DMS 273 (cell line): Measurements from ENCODE around the gene LRRC8C.
"Not testable (repeated sequence)": the region's sequence is repeated elsewhere in the genome, so short reads cannot be mapped to it uniquely, and the experiment has no call there.

Experiments
- DNase-seq: peaks from one replicate; lab custom pipeline; 2025; ENCODE audit not compliant: unreplicated experiment; lab: John Stamatoyannopoulos, UW

LRRC8C gene

GRCh38 chr1:89632657-89633247 is at the start of gene LRRC8C:
LRRC8C (plus strand) TSS chr1:89633120; CDS start chr1:89686474, 53,354 bp downstream.
- DNase-seq: peak; percentile 91

GRCh38 chr1:89584211-89584610 is 48.7 kb upstream of the LRRC8C start:
- DNase-seq: no peak

DNA sequence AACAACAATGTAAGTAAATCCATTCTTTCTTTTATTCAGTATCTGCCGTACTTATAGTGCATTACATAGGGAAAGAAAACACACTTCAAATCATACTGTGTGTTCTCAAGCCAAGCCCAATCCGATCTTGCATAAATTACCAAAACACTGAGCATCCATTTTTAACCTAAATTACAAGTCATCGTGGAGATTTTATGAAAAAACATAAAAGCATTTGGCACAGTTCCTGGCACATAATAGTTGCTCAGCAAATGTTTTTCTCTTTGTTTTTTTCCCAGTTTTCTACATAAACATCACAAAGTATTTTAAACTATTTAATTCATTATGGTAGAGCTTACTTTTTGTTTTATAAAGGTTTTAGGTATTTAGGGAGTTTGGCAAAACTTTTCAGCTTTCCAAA is 48.1 kb upstream of the LRRC8C start:
- DNase-seq: no peak

DNA sequence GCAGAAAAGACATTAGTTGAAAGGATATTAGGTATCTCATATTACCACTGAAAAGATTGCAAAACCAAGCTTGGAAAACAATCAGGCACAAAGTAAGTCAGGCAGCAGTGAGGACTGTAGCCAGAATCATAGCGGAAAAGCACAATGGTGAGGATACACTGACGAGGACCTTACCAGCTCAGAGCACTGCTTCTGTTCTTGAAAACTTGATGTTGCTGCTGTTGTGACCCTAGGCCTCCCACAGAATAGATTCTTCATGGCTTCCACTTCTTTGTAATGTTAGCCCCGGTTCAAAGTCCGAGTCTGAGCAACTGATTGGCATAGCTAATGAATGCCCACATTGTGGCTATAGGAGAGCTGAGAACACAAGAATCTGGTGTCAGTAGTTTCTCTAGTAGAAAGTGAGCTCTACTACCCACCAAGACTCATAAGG is 45.2 kb upstream of the LRRC8C start:
- DNase-seq: no peak

DNA sequence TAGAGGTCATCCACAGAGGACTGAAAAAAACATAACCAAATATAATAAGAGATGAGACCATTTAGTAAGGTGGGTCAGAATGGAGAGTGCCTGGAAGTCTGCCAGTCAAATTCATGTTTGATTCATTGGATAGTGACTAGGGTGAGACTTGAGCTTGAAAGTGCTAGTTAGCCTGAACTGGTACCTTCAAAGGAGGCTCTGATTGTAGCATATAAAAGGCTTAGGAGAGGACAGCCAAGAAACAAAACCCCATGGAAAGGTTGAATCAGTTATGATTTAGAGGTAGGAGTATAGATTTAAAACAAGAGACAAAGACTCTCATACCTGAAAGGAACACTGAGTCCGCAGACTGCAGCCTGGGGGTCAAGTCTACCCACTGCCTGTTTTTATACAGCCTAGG is 44.4 kb upstream of the LRRC8C start:
- no peak for DNase-seq

DNA sequence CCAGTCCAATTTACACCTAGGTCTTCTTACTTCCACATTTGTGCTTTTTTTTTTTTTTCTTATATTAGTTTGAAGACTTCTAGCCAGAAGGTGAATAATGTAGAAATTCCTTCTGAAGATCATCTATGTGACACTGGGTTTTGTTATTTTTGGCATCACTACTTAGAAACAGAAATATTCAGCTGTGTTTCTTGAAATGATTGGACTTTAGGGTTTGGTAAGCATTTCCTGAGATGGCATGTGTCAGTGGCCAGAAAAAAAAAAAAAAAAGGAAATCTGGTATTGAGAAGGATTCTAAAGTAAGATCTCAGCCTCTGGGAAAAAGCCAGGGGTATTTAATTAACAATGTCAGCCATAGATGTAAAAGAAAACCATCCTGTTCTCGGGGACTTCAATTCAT is 43.4 kb upstream of the LRRC8C start:
- DNase-seq: no peak

GRCh38 chr1:89590341-89591080 is 42.4 kb upstream of the LRRC8C start:
- no peak for DNase-seq

DNA sequence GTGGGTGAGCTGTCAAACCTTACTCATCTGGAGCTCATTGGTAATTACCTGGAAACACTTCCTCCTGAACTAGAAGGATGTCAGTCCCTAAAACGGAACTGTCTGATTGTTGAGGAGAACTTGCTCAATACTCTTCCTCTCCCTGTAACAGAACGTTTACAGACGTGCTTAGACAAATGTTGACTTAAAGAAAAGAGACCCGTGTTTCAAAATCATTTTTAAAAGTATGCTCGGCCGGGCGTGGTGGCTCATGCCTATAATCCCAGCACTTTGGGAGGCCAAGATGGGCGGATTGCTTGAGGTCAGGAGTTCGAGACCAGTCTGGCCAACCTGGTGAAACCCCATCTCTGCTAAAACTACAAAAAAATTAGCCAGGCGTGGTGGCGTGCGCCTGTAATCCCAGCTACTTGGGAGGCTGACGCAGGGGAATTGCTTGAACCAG is 40.0 kb upstream of the LRRC8C start:
- not testable (repeated sequence) for DNase-seq

DNA sequence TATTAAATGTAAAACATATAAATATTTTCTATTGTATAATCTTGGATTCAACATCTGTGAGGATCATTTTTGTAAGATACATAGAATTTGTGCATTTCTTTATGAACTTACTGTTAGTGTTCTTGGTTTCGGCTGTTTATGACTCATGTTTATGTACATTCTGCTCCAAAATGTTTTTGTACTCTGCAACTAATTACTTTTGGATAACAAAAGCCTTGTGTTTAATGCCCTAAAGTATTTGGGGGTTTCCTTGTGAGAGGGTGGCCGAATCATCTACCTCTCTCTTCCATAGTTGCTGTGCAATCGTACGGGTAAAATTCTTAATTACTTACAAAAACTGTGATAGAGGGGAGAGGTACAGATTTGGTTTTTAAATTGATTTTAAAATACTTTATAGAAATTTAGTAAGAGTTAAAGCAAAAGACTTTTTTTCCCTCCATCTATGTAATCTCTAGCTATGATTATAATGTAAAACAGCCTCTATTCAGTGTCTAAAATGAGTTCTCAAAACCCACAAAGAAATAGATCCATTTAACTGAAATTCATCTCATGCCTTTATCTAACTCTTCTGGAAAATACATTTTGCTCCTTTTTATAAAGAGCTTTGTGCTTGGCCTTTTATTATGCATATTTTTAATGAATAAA is 38.7 kb upstream of the LRRC8C start:
- no peak for DNase-seq

- no peak for DNase-seq
These were observed 36.2 kb upstream of the LRRC8C start for GRCh38 chr1:89596698-89597097.

DNA sequence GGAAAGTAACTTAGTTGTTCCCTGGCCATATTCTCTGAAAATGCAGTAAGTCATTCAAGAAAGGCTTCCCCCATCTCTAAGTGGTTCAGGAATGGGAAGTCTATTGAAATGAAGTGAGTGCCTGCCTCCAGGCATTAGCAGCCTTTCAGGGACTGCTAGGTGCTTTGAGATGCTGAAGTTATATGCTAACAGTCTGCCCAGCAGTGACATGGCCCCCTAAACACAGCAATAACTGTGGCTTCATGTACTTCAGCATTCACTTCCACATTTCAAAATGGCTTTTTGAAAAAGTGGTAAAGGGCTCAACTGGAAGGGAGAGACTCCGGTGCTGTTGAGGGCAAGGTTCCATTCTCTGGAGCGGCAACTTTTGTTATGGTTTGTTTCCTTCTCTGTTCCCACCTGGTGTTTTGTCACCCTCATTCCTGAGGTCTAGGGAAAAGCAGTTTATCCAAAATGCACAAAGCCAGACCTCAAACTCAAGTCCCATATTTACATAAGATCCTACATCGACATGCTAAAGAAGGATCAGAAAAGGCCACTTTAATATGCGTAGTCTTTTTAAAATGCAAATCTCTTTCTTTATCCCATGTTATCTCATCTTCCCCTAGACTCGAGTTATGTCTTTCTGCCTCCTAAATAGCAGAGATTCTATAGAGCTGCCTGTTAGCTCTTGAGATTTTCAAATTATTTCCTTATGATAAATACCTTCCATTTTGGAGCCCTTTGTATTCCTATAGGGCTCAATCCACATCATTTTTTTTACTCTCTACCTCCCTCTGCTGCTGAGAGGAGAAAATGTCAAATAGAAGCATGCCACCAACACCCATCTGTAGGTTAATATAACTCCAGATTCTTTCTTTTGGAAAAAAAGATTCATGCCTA is 34.2 kb upstream of the LRRC8C start:
- DNase-seq: peak; percentile 70

GRCh38 chr1:89599332-89599630 is 33.6 kb upstream of the LRRC8C start:
- DNase-seq: no peak

- DNase-seq: peak; percentile 45
These were observed 32.3 kb upstream of the LRRC8C start for GRCh38 chr1:89600451-89601224.

- no peak for DNase-seq
These were observed 30.0 kb upstream of the LRRC8C start for GRCh38 chr1:89602871-89603404.

- DNase-seq: peak; percentile 19
These were observed 29.1 kb upstream of the LRRC8C start for GRCh38 chr1:89603651-89604413.

- DNase-seq: no peak
These were observed 28.5 kb upstream of the LRRC8C start for GRCh38 chr1:89604414-89604735.

DNA sequence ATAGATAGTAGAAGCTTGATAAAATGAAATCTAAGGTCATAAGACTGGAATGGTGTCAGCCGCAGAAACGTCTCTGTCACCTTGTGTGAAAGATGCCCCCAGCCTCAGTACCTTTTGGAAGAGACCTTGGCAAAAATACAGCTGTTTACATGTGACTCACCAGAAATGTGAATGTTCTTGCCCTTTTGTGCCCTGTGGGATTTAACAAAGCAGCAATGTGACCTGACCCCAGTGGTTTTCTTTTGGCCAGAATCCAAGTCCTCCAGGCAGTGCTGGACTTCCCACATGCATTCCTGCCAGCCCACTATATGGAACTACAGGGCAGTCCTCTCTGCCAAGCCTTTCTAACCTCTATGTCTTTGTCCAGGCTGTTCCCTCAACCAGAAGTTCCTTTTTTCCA is 27.2 kb upstream of the LRRC8C start:
- DNase-seq: no peak

- DNase-seq: no peak
These were observed 26.5 kb upstream of the LRRC8C start for GRCh38 chr1:89606227-89606980.

DNA sequence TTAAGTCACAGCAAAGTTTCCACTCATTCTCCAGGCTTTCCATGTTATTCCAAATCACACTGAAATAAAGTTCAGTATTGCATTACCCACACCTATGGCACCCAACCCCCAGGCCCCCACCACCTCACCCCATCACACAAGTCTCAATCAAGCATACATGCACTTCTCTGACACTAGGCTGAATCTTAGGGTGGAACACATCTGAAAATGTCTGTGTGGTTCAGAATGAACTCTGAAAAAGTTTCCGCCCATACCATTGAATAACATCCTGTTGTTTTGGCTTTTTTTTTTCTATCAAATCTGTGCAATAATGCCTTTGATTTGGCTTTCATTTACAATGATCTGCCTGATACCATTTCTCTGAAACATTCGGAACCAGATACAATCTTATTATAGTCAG is 25.8 kb upstream of the LRRC8C start:
- peak; percentile 52 for DNase-seq
